Gastrocnemius medialis (tissue), 4 donors: ENCODE results near the gene DYNC2I2. TPM values are rescaled to one million over a fixed set of nuclear protein-coding genes. Genes with fewer than 3 reads are reported as not detected.

Source experiments
- ATAC-seq, 2 donors: fragments of 150-250 bp; one replicate each; pipeline ENCODE4 v1.9.1; 2016
- DNase-seq, 2 donors: peaks; one replicate each; pipeline ENCODE4 v3.0.0-alpha.2; 2019
- H3K27ac ChIP-seq, 4 donors: fragments of 200-600 bp; sonication (generic); 1 replicate in 1 of 4; 2 replicates in 3 of 4; pipeline ENCODE4 v1.5.1; 2016 to 2018; ENCODE audit warnings: mild to moderate bottlenecking in 2 of 4, moderate library complexity in 1 of 4
- H3K27me3 ChIP-seq, 3 donors: fragments of 200-600 bp; sonication (generic) in 2 of 3; 1 replicate in 1 of 3; 2 replicates in 2 of 3; pipeline versions ENCODE4 v1.5.1 to v1.6.0; 2016 to 2019; ENCODE audit warnings: mild to moderate bottlenecking in 1 of 3, moderate library complexity in 1 of 3
- H3K36me3 ChIP-seq, 2 donors: fragments of 200-600 bp; sonication (generic) in 1 of 2; one replicate each; pipeline ENCODE4 v1.5.1; 2017 to 2018
- H3K4me1 ChIP-seq, 2 donors: fragments of 200-600 bp; sonication (generic) in 1 of 2; one replicate each; pipeline ENCODE4 v1.5.1; 2016 to 2017; ENCODE audit warnings: mild to moderate bottlenecking in 2 of 2
- H3K4me3 ChIP-seq, 4 donors: fragments of 200-600 bp; sonication (generic) in 3 of 4; 1 replicate in 1 of 4; 2 replicates in 3 of 4; pipeline ENCODE4 v1.5.1; 2016 to 2019; ENCODE audit warnings: mild to moderate bottlenecking in 2 of 4
- H3K9me3 ChIP-seq, 3 donors: fragments of 200-600 bp; sonication (generic) in 2 of 3; 1 replicate in 1 of 3; 2 replicates in 2 of 3; pipeline ENCODE4 v1.5.1; 2016 to 2019
- CTCF ChIP-seq, 5 experiments: fragments of 450-650 bp in 3 of 5; fragments of 200-600 bp in 2 of 5; sonication (generic) in 2 of 5; IDR thresholded peaks in 4 of 5; conservative IDR thresholded peaks in 1 of 5; 1 replicate in 4 of 5; 2 replicates in 1 of 5; pipeline ENCODE4 v1.5.1; 2016 to 2019; ENCODE audit warnings: antibody characterized with exemption in 5 of 5, mild to moderate bottlenecking in 3 of 5, moderate library complexity in 3 of 5
- POLR2A ChIP-seq, 2 donors: fragments of 450-650 bp; IDR thresholded peaks; one replicate each; pipeline ENCODE4 v1.6.1; 2017; ENCODE audit warnings: antibody characterized with exemption in 2 of 2, mild to moderate bottlenecking in 2 of 2, moderate library complexity in 2 of 2
- in situ Hi-C, 4 donors: fragments of 200-750 bp; cut with MboI; loops; one replicate each; pipeline versions ENCODE4 v1.15.0 to v1.8.0; 2017; ENCODE audit warnings: low sequenced_read_pairs in 4 of 4
- intact Hi-C: fragments of 100-400 bp; cut with DNase I; formaldehyde crosslinking; loops from one replicate; pipeline ENCODE4 v1.15.1; 2023; ENCODE audit warnings: low total_unique reads
- total RNA-seq, 4 donors: library from RNA; depleted of rRNA; stranded (reverse); fragments of >200 nt; gene quantifications; one replicate each; pipeline versions ENCODE4 v1.1.0 to v1.2.3, GENCODE V29; 2016

The DYNC2I2 gene
- total RNA-seq, 4 donors from 2014 or later: 11.4 to 29.1 (median 21.1) TPM

GRCh38 chr9:128643519-128644300 lies 12.9 kb downstream of the DYNC2I2 start:
- TF ChIP-seq POLR2A (IDR thresholded peaks at IDR 0.05) (no peak), CTCF (IDR thresholded peaks at IDR 0.05 in 4 of 5, conservative IDR thresholded peaks at IDR 0.05 in 1 of 5) (no peak)
- DNase-seq (no peak), ATAC-seq (no peak)
- Histone ChIP-seq H3K4me3 (no peak overlapping the region), H3K27me3 (no peaks in the 10 kb centered on the region), H3K36me3 (no peaks in the 10 kb centered on the region), H3K4me1 (no peaks in the 10 kb centered on the region), H3K27ac (no peak overlapping the region), H3K9me3 (no peaks in the 10 kb centered on the region)
- in situ Hi-C loops (no loop called here), intact Hi-C loops (no loop called here)

GRCh38 chr9:128642675-128643245 lies 13.9 kb downstream of the DYNC2I2 start:
- H3K4me1 ChIP-seq: no peaks in the 10 kb centered on the region
- no peak overlapping the region for H3K27ac ChIP-seq
- no peak for ATAC-seq
- DNase-seq: no peak
- intact Hi-C loops (no loop called here), in situ Hi-C loops (no loop called here)
- no peaks in the 10 kb centered on the region for H3K9me3 ChIP-seq
- no peak overlapping the region for H3K4me3 ChIP-seq
- H3K27me3 ChIP-seq: no peaks in the 10 kb centered on the region
- TF ChIP-seq CTCF (IDR thresholded peaks at IDR 0.05 in 4 of 5, conservative IDR thresholded peaks at IDR 0.05 in 1 of 5) (no peak), POLR2A (IDR thresholded peaks at IDR 0.05) (no peak)
- H3K36me3 ChIP-seq: no peaks in the 10 kb centered on the region

- Histone ChIP-seq H3K36me3 (no peaks in the 10 kb centered on the region), H3K4me1 (peaks cover 0 to 4% of the 10 kb centered on the region in 2 donors), H3K9me3 (no peaks in the 10 kb centered on the region), H3K27ac (no peak overlapping the region), H3K27me3 (no peaks in the 10 kb centered on the region), H3K4me3 (no peak overlapping the region)
- intact Hi-C loops (no loop called here), in situ Hi-C loops (no loop called here)
- TF ChIP-seq CTCF (IDR thresholded peaks at IDR 0.05 in 4 of 5, conservative IDR thresholded peaks at IDR 0.05 in 1 of 5): no peak
- TF ChIP-seq POLR2A (IDR thresholded peaks at IDR 0.05): no peak
- DNase-seq: no peak
- ATAC-seq: no peak
Measured at GRCh38 chr9:128640603-128641002, 16.0 kb downstream of the DYNC2I2 start.

- Histone ChIP-seq H3K36me3 (peaks cover 0 to 9% of the 10 kb centered on the region in 2 donors), H3K27ac (no peak overlapping the region), H3K4me1 (peaks cover 8 to 16% of the 10 kb centered on the region in 2 donors), H3K9me3 (no peaks in the 10 kb centered on the region), H3K27me3 (no peaks in the 10 kb centered on the region), H3K4me3 (no peak overlapping the region)
- TF ChIP-seq CTCF (IDR thresholded peaks at IDR 0.05 in 4 of 5, conservative IDR thresholded peaks at IDR 0.05 in 1 of 5) (no peak), POLR2A (IDR thresholded peaks at IDR 0.05) (no peak)
- DNase-seq: no peak
- in situ Hi-C loops: no loop called here
- intact Hi-C loops: no loop called here
- ATAC-seq: no peak
Measured at GRCh38 chr9:128638580-128638979, 18.1 kb downstream of the DYNC2I2 start.
